ENCODE data around the gene CACNB3.
"Not testable (repeated sequence)": the region's sequence is repeated elsewhere in the genome, so short reads cannot be mapped to it uniquely, and the experiment has no call there.

The CACNB3 gene

GRCh38 chr12:48828841-48829575 lies 10.7 kb downstream of the CACNB3 start:
- Histone ChIP-seq H3K56ac (ENCODE audit: low read length) (no peak overlapping the region), H2BK120ac (ENCODE audit: low read depth, low read length) (no peak overlapping the region), H3K18ac (ENCODE audit: low read length) (no peak overlapping the region), H3K79me2 (ENCODE audit: control insufficient read depth, insufficient read depth, low read length) (no peaks in the 10 kb centered on the region), H2BK15ac (replicated peaks; ENCODE audit: low read depth) (no peak overlapping the region), H3K27me3 (ENCODE audit: insufficient read depth, low read length, poor library complexity) (no peaks in the 10 kb centered on the region), H4K5ac (ENCODE audit: low read length) (no peak overlapping the region), H2BK5ac (ENCODE audit: low read length) (no peak overlapping the region), H3K4ac (ENCODE audit: low read depth, low read length) (no peak overlapping the region), H3K9ac (ENCODE audit: low read length) (no peak overlapping the region), H4K8ac (ENCODE audit: low read depth, low read length) (no peak overlapping the region), H3K79me1 (ENCODE audit: low read length) (no peaks in the 10 kb centered on the region), H3K4me3 (ENCODE audit: low read length) (no peak overlapping the region), H3K4me2 (ENCODE audit: low read length) (no peak overlapping the region), H3K27ac (ENCODE audit: low read depth, low read length) (no peak overlapping the region), H3K23ac (ENCODE audit: low read length) (no peak overlapping the region), H3K4me1 (ENCODE audit: control insufficient read depth, low read depth, low read length) (no peaks in the 10 kb centered on the region), H3K36me3 (ENCODE audit: control insufficient read depth, insufficient read depth, low read length) (peaks cover 28% of the 10 kb centered on the region), H2AK5ac (ENCODE audit: low read length) (no peak overlapping the region)
- WGBS (ENCODE audit: extremely low coverage, insufficient coverage, low lambda C conversion rate) = no CpG with 5 or more reads among the region's 16 CpGs
- no peak for DNase-seq

- Histone ChIP-seq H3K27me3 (ENCODE audit: insufficient read depth, low read length, poor library complexity) (no peaks in the 10 kb centered on the region), H2AK5ac (ENCODE audit: low read length) (no peak overlapping the region), H4K5ac (ENCODE audit: low read length) (no peak overlapping the region), H3K4me3 (ENCODE audit: low read length) (no peak overlapping the region), H3K4me2 (ENCODE audit: low read length) (no peak overlapping the region), H3K56ac (ENCODE audit: low read length) (no peak overlapping the region), H3K27ac (ENCODE audit: low read depth, low read length) (no peak overlapping the region), H2BK15ac (replicated peaks; ENCODE audit: low read depth) (no peak overlapping the region), H3K9ac (ENCODE audit: low read length) (no peak overlapping the region), H3K23ac (ENCODE audit: low read length) (no peak overlapping the region), H3K4me1 (ENCODE audit: control insufficient read depth, low read depth, low read length) (no peaks in the 10 kb centered on the region), H3K79me1 (ENCODE audit: low read length) (no peaks in the 10 kb centered on the region), H4K8ac (ENCODE audit: low read depth, low read length) (no peak overlapping the region), H3K79me2 (ENCODE audit: control insufficient read depth, insufficient read depth, low read length) (no peaks in the 10 kb centered on the region), H3K18ac (ENCODE audit: low read length) (no peak overlapping the region), H3K4ac (ENCODE audit: low read depth, low read length) (no peak overlapping the region), H2BK120ac (ENCODE audit: low read depth, low read length) (no peak overlapping the region), H3K36me3 (ENCODE audit: control insufficient read depth, insufficient read depth, low read length) (peaks cover 35% of the 10 kb centered on the region), H2BK5ac (ENCODE audit: low read length) (no peak overlapping the region)
- no peak for DNase-seq
- no CpG with 5 or more reads among the region's 6 CpGs for WGBS (ENCODE audit: extremely low coverage, insufficient coverage, low lambda C conversion rate)
Measured at GRCh38 chr12:48831257-48831656, 13.0 kb downstream of the CACNB3 start.

GRCh38 chr12:48832321-48833060 lies 14.2 kb downstream of the CACNB3 start:
- Histone ChIP-seq H3K9ac (ENCODE audit: low read length) (no peak overlapping the region), H2BK5ac (ENCODE audit: low read length) (no peak overlapping the region), H4K5ac (ENCODE audit: low read length) (no peak overlapping the region), H4K8ac (ENCODE audit: low read depth, low read length) (no peak overlapping the region), H3K79me1 (ENCODE audit: low read length) (no peaks in the 10 kb centered on the region), H3K27ac (ENCODE audit: low read depth, low read length) (no peak overlapping the region), H3K4me3 (ENCODE audit: low read length) (no peak overlapping the region), H3K23ac (ENCODE audit: low read length) (no peak overlapping the region), H3K27me3 (ENCODE audit: insufficient read depth, low read length, poor library complexity) (no peaks in the 10 kb centered on the region), H2BK15ac (replicated peaks; ENCODE audit: low read depth) (no peak overlapping the region), H3K36me3 (ENCODE audit: control insufficient read depth, insufficient read depth, low read length) (peaks cover 43% of the 10 kb centered on the region), H3K79me2 (ENCODE audit: control insufficient read depth, insufficient read depth, low read length) (no peaks in the 10 kb centered on the region), H3K4me1 (ENCODE audit: control insufficient read depth, low read depth, low read length) (no peaks in the 10 kb centered on the region), H2AK5ac (ENCODE audit: low read length) (no peak overlapping the region), H3K4ac (ENCODE audit: low read depth, low read length) (no peak overlapping the region), H3K56ac (ENCODE audit: low read length) (no peak overlapping the region), H2BK120ac (ENCODE audit: low read depth, low read length) (no peak overlapping the region), H3K4me2 (ENCODE audit: low read length) (no peak overlapping the region), H3K18ac (ENCODE audit: low read length) (no peak overlapping the region)
- no peak for DNase-seq
- no CpG with 5 or more reads among the region's 12 CpGs for whole genome bisulfite sequencing (ENCODE audit: extremely low coverage, insufficient coverage, low lambda C conversion rate)

- no peak for DNase-seq
- no peak overlapping the region for H3K9ac ChIP-seq (ENCODE audit: low read length)
- H3K79me1 ChIP-seq (ENCODE audit: low read length) = no peaks in the 10 kb centered on the region
- no peak overlapping the region for H4K5ac ChIP-seq (ENCODE audit: low read length)
- H3K36me3 ChIP-seq (ENCODE audit: control insufficient read depth, insufficient read depth, low read length) = peaks cover 28% of the 10 kb centered on the region
- H3K27ac ChIP-seq (ENCODE audit: low read depth, low read length) = no peak overlapping the region
- no peak overlapping the region for H4K8ac ChIP-seq (ENCODE audit: low read depth, low read length)
- H3K4ac ChIP-seq (ENCODE audit: low read depth, low read length) = no peak overlapping the region
- H3K4me1 ChIP-seq (ENCODE audit: control insufficient read depth, low read depth, low read length) = no peaks in the 10 kb centered on the region
- no CpG with 5 or more reads among the region's 4 CpGs for WGBS (ENCODE audit: extremely low coverage, insufficient coverage, low lambda C conversion rate)
- no peak overlapping the region for H3K56ac ChIP-seq (ENCODE audit: low read length)
- no peaks in the 10 kb centered on the region for H3K79me2 ChIP-seq (ENCODE audit: control insufficient read depth, insufficient read depth, low read length)
- no peak overlapping the region for H3K4me2 ChIP-seq (ENCODE audit: low read length)
- no peak overlapping the region for H2BK120ac ChIP-seq (ENCODE audit: low read depth, low read length)
- H3K23ac ChIP-seq (ENCODE audit: low read length) = no peak overlapping the region
- H2BK15ac ChIP-seq (replicated peaks; ENCODE audit: low read depth) = no peak overlapping the region
- no peaks in the 10 kb centered on the region for H3K27me3 ChIP-seq (ENCODE audit: insufficient read depth, low read length, poor library complexity)
- H3K18ac ChIP-seq (ENCODE audit: low read length) = no peak overlapping the region
- no peak overlapping the region for H3K4me3 ChIP-seq (ENCODE audit: low read length)
- H2BK5ac ChIP-seq (ENCODE audit: low read length) = no peak overlapping the region
- no peak overlapping the region for H2AK5ac ChIP-seq (ENCODE audit: low read length)
Measured at GRCh38 chr12:48838048-48838447, 19.8 kb downstream of the CACNB3 start.

- H2BK15ac ChIP-seq (replicated peaks; ENCODE audit: low read depth) = not testable (repeated sequence)
- no CpG with 5 or more reads among the region's 29 CpGs for WGBS (ENCODE audit: extremely low coverage, insufficient coverage, low lambda C conversion rate)
Measured at GRCh38 chr12:48842021-48842420, 23.7 kb downstream of the CACNB3 start.

More at GRCh38 chr12:48842021-48842420, 23.7 kb downstream of the CACNB3 start:
- not testable (repeated sequence) for DNase-seq; H3K79me1 ChIP-seq (ENCODE audit: low read length); H4K5ac ChIP-seq (ENCODE audit: low read length); H3K27ac ChIP-seq (ENCODE audit: low read depth, low read length); H3K4me3 ChIP-seq (ENCODE audit: low read length); H3K56ac ChIP-seq (ENCODE audit: low read length); H3K18ac ChIP-seq (ENCODE audit: low read length); H2BK120ac ChIP-seq (ENCODE audit: low read depth, low read length); H4K8ac ChIP-seq (ENCODE audit: low read depth, low read length); H3K4ac ChIP-seq (ENCODE audit: low read depth, low read length); H2AK5ac ChIP-seq (ENCODE audit: low read length); H3K9ac ChIP-seq (ENCODE audit: low read length); H3K79me2 ChIP-seq (ENCODE audit: control insufficient read depth, insufficient read depth, low read length); H3K4me1 ChIP-seq (ENCODE audit: control insufficient read depth, low read depth, low read length); H3K4me2 ChIP-seq (ENCODE audit: low read length); H3K23ac ChIP-seq (ENCODE audit: low read length); H3K27me3 ChIP-seq (ENCODE audit: insufficient read depth, low read length, poor library complexity); H2BK5ac ChIP-seq (ENCODE audit: low read length)
- H3K36me3 ChIP-seq (ENCODE audit: control insufficient read depth, insufficient read depth, low read length) = peaks cover 15% of the 10 kb centered on the region
